Kidney (tissue), 14 donors: ENCODE data around the gene MOB3B. TPM values are rescaled to one million over a fixed set of nuclear protein-coding genes. Genes with fewer than 3 reads are reported as not detected.

Experiments used
- DNase-seq, 5 donors: peaks; one replicate each; pipeline ENCODE4 v3.0.0-alpha.2; 2013 to 2020
- FAIRE-seq: peaks from 2 replicates; lab custom pipeline; 2012; peaks lifted over from hg19 to GRCh38; lab: Jason Lieb, UNC
- H3K27ac ChIP-seq, 2 donors: one replicate each; pipeline ENCODE4 v1.7.0; 2013; ENCODE audit warnings: low read depth in 2 of 2, low read length in 2 of 2, inconsistent platforms in 1 of 2
- H3K27me3 ChIP-seq: one replicate; pipeline ENCODE4 v1.7.1; 2013; ENCODE audit warnings: low read length, inconsistent platforms; ENCODE audit not compliant: control insufficient read depth, insufficient read depth
- H3K36me3 ChIP-seq, 3 donors: one replicate each; pipeline versions ENCODE4 v1.7.0 to v1.7.1; 2013; ENCODE audit warnings: low read length in 3 of 3, control low read depth in 1 of 3, inconsistent platforms in 1 of 3; ENCODE audit not compliant: insufficient read depth in 3 of 3, control insufficient read depth in 2 of 3
- H3K4me1 ChIP-seq, 3 donors: one replicate each; pipeline versions ENCODE4 v1.7.0 to v1.7.1; 2013; ENCODE audit warnings: low read length in 3 of 3, inconsistent platforms in 1 of 3, low read depth in 1 of 3; ENCODE audit not compliant: control insufficient read depth in 2 of 3, insufficient read depth in 2 of 3
- H3K4me3 ChIP-seq, 3 donors: one replicate each; pipeline versions ENCODE4 v1.7.0 to v1.8.1; 2013; ENCODE audit warnings: low read length in 3 of 3, control low read depth in 1 of 3, inconsistent platforms in 1 of 3
- H3K9ac ChIP-seq, 3 donors: one replicate each; pipeline versions ENCODE4 v1.7.0 to v1.7.1; 2013; ENCODE audit warnings: low read length in 3 of 3, control low read depth in 1 of 3, inconsistent platforms in 1 of 3
- H3K9me3 ChIP-seq, 3 donors: one replicate each; pipeline versions ENCODE4 v1.7.0 to v1.7.1; 2013; ENCODE audit warnings: low read length in 3 of 3, control low read depth in 1 of 3, inconsistent platforms in 1 of 3; ENCODE audit not compliant: control insufficient read depth in 2 of 3, insufficient read depth in 1 of 3
- intact Hi-C: fragments of 100-400 bp; cut with DNase I; formaldehyde crosslinking; loops from one replicate; pipeline ENCODE4 v1.11.1; 2022
- polyA plus RNA-seq: library from polyadenylated mRNA; stranded (reverse); fragments of 350-450 nt; fragmentation: Illumina TruSeq; extraction: RNeasy Lipid Tissue Mini Kit (QIAGEN cat#74804); gene quantifications from one replicate; pipeline ENCODE4 v1.2.3, GENCODE V29; 2014; ENCODE audit warnings: low read depth, low replicate concordance; ENCODE audit not compliant: insufficient read depth
- total RNA-seq: library from RNA; stranded (reverse); fragmentation: NEBNext Ultra II Directional; extraction: Animal tissue kit (Norgen Biotek cat#: 25700); gene quantifications from one replicate; pipeline ENCODE4 v1.2.1, GENCODE V29; 2021
- TF ChIP-seq, protein P1 (sequence below): IDR thresholded peaks from 3 replicates; pipeline ENCODE4 v1.5.1; 2012; ENCODE audit warnings: mild to moderate bottlenecking, moderate library complexity, borderline replicate concordance; ENCODE audit not compliant: insufficient read depth; ENCODE audit errors: extremely low read depth
- donor health status: control.
- donor health status: control.
- donor health status: control.
- donor health status: control.
- donor health status: control.
- donor health status: DM: yes; HTN: yes; CAD: no.
- donor health status: Normal renal cell carcinoma (clear cell type).

Gene MOB3B
- total and polyA plus RNA-seq, 2 donors from 2014 or later: 5.9 to 22.5 TPM

DNA sequence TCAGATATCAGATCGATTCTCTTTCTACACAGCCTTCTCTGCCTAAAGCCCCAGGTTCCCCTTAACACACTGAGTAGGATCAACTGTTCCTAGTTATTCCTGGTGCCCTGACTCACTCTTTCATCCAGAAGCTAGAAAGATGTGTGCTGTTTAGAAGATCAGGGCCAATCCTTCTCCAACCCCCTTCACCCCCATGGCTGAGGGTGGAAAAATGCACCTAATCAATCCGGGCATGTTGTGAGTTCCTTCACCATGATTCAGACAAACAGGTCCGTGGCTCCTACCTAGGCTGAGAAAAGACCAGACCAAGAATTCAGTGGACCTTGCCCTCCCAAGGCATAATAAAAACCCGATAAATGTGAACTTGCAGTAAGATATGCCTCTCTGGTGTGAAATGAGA lies 147.3 kb downstream of the MOB3B start:
- Histone ChIP-seq H3K9me3 (no peaks in the 10 kb centered on the region), H3K27ac (no peak overlapping the region), H3K4me1 (peaks cover 9 to 39% (median 29%) of the 10 kb centered on the region in 3 donors), H3K27me3 (no peaks in the 10 kb centered on the region), H3K4me3 (no peak overlapping the region), H3K9ac (no peak overlapping the region), H3K36me3 (no peaks in the 10 kb centered on the region)
- intact Hi-C loops: no loop called here
- TF ChIP-seq, protein P1, sequence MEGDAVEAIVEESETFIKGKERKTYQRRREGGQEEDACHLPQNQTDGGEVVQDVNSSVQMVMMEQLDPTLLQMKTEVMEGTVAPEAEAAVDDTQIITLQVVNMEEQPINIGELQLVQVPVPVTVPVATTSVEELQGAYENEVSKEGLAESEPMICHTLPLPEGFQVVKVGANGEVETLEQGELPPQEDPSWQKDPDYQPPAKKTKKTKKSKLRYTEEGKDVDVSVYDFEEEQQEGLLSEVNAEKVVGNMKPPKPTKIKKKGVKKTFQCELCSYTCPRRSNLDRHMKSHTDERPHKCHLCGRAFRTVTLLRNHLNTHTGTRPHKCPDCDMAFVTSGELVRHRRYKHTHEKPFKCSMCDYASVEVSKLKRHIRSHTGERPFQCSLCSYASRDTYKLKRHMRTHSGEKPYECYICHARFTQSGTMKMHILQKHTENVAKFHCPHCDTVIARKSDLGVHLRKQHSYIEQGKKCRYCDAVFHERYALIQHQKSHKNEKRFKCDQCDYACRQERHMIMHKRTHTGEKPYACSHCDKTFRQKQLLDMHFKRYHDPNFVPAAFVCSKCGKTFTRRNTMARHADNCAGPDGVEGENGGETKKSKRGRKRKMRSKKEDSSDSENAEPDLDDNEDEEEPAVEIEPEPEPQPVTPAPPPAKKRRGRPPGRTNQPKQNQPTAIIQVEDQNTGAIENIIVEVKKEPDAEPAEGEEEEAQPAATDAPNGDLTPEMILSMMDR: no peak
- DNase-seq (no peak), FAIRE-seq (no peak)

DNA sequence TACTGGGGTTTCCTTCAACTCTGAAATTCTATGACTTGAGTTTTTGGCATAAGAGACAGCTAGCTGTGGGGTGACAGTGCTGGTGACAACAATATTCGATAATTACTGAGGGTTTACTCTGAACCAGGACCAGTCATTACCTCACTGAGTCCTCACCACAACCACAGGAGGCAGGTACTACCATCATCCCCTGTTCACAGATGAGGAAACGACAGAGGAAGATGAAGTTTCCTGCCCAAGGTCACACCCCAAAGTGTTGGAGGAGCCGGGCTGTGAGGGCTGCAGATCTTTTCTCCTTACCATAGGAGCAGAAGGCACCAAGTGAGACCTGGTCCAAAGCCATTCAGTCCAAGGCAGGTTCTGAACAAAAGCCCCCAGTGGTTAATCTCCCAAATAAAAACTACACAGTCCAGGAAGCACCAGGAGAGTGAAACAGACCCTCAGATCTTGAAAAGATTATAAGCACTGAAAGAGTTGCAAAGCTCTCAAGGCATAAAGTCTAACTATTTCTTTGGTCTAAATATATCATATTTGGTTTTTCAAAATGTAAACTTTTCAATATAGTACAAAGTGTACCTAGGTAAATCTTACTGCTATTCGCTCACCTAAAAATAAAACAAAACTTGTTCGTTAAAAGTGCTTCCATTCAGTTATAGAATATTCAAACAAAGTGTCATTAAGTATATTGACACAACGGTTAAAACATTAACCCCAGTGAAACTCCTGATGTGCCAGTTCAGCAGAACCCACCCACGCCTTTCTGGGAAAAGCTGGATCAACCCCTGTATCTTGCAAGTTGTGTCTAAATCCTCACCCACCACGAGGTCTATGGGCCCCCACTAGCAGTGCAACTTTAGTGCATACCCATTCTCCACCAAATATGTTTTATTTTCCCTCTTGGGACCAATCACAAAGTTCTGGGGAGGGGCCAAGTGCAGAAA lies 150.0 kb downstream of the MOB3B start:
- Histone ChIP-seq H3K9me3 (no peaks in the 10 kb centered on the region), H3K9ac (no peak overlapping the region), H3K4me1 (peaks cover 0 to 28% (median 17%) of the 10 kb centered on the region in 3 donors), H3K36me3 (no peaks in the 10 kb centered on the region), H3K27me3 (no peaks in the 10 kb centered on the region), H3K4me3 (peak overlapping the region in 1 of 3 donors; percentile 8), H3K27ac (peak overlapping the region; percentile 18 to 51)
- DNase-seq (peak in 1 of 5 donors; percentile 58), FAIRE-seq (no peak)
- intact Hi-C loops: no loop called here
- TF ChIP-seq, protein P1: no peak

DNA sequence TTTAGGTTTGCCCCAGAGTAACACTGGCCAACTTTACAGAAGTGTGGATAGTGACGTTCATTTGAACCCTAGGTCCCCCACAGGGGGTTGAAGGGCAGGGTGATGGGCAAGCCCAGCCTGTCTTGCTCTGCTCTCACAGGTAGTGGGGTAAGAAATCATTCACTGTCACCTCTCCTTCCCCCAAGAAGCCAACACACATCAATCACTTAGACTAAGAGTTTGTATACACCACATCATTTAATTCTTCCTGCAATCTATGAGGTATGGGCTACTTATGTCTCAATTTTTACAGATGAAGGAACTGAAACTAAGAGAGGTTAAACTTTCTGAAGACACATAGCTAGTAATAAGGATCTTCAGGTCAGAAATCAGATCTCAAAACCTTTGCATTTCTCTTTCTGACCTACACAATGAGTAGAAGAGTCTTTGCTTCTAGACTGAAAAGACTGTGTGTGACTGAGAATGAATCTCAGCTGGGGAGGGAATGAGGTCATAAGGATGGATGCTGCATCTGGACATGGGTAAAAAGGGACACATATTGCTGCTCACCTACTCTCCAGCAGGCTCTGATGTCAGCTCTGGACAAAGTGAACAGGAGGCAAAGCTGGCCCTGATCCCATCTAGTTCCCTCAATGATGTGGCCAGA lies 151.7 kb downstream of the MOB3B start:
- H3K27me3 ChIP-seq: no peaks in the 10 kb centered on the region
- DNase-seq (no peak), FAIRE-seq (no peak)
- H3K27ac ChIP-seq: peak overlapping the region in 1 of 2 donors; percentile 59
- peaks cover 0 to 42% (median 17%) of the 10 kb centered on the region in 3 donors for H3K4me1 ChIP-seq
- H3K9me3 ChIP-seq: no peaks in the 10 kb centered on the region
- no peak overlapping the region for H3K4me3 ChIP-seq
- TF ChIP-seq, protein P1: no peak
- intact Hi-C loops: no loop called here
- no peak overlapping the region for H3K9ac ChIP-seq
- H3K36me3 ChIP-seq: no peaks in the 10 kb centered on the region
